ENCODE measurements around the gene SPIN1. TPM values are rescaled to one million over a fixed set of nuclear protein-coding genes. Genes with fewer than 3 reads are reported as not detected.

The SPIN1 gene
- total RNA-seq, 1 experiment from 2014 or later = 59.5 TPM

DNA sequence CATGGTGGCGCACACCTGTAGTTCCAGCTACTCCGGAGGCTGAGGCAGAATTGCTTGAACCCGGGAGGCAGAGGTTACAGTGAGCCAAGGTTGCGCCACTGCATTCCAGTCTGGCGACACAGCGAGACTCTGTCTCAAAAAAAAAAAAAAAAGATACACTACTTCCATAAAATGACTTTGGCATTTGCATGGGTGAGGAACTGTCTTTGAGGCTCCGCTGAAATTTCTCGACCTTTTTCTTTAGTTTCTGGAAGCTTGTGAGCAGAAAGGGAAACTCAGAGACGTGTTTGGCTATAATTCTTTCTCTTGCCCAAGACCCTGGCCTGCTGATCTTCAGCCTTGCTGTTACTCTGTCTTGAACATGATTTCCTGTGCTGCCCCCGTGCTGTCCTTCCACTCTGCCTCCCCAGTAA, 37.3 kb downstream of the SPIN1 start:
- H3K36me3 Mint-ChIP-seq (ENCODE audit: insufficient read depth, unreplicated experiment) = peaks cover 12% of the 10 kb centered on the region
- H3K27me3 Mint-ChIP-seq (ENCODE audit: unreplicated experiment) = no peaks in the 10 kb centered on the region
- H3K27ac Mint-ChIP-seq (ENCODE audit: unreplicated experiment) = no peak overlapping the region
- H3K9me3 Mint-ChIP-seq (ENCODE audit: low read depth, unreplicated experiment) = no peaks in the 10 kb centered on the region
- CTCF ChIA-PET = no interaction called here
- H3K4me1 Mint-ChIP-seq (ENCODE audit: low read depth, unreplicated experiment) = no peaks in the 10 kb centered on the region
- intact Hi-C loops (cut with micrococcal nuclease; ENCODE audit: unreplicated experiment) = no loop called here
- BruUV-seq (replicated peaks) = no TSS peak
- no peak overlapping the region for H3K4me3 Mint-ChIP-seq (ENCODE audit: low read depth, unreplicated experiment)
- TF ChIP-seq, protein P1, sequence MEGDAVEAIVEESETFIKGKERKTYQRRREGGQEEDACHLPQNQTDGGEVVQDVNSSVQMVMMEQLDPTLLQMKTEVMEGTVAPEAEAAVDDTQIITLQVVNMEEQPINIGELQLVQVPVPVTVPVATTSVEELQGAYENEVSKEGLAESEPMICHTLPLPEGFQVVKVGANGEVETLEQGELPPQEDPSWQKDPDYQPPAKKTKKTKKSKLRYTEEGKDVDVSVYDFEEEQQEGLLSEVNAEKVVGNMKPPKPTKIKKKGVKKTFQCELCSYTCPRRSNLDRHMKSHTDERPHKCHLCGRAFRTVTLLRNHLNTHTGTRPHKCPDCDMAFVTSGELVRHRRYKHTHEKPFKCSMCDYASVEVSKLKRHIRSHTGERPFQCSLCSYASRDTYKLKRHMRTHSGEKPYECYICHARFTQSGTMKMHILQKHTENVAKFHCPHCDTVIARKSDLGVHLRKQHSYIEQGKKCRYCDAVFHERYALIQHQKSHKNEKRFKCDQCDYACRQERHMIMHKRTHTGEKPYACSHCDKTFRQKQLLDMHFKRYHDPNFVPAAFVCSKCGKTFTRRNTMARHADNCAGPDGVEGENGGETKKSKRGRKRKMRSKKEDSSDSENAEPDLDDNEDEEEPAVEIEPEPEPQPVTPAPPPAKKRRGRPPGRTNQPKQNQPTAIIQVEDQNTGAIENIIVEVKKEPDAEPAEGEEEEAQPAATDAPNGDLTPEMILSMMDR (IDR thresholded peaks at IDR 0.05; ENCODE audit: unreplicated experiment) = no peak
- DNase-seq = no peak

DNA sequence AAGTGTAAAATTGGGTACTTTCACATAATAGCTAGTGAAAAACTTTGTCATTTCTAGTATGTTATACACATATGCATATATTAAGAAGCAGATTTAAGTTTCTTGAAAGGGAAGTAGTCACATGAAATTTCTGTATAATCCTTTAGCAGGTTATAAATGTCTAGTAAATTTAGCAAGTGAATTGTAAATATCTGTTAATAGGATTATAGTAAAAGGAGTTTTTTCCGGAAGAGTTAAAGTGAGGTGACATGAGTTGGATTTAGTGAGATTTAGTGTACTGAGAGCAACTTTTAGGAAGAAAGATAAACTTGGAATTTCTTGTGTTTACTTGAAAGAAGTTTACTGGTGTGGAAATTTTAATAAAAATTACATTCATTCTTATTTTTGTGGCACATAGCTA, 38.4 kb downstream of the SPIN1 start:
- H3K9me3 Mint-ChIP-seq (ENCODE audit: low read depth, unreplicated experiment) = no peaks in the 10 kb centered on the region
- intact Hi-C loops (cut with micrococcal nuclease; ENCODE audit: unreplicated experiment) = no loop called here
- CTCF ChIA-PET = no interaction called here
- no peaks in the 10 kb centered on the region for H3K4me1 Mint-ChIP-seq (ENCODE audit: low read depth, unreplicated experiment)
- DNase-seq = no peak
- no peak overlapping the region for H3K4me3 Mint-ChIP-seq (ENCODE audit: low read depth, unreplicated experiment)
- no TSS peak for BruUV-seq (replicated peaks)
- TF ChIP-seq, protein P1 (IDR thresholded peaks at IDR 0.05; ENCODE audit: unreplicated experiment) = no peak
- H3K27ac Mint-ChIP-seq (ENCODE audit: unreplicated experiment) = no peak overlapping the region
- peaks cover 11% of the 10 kb centered on the region for H3K36me3 Mint-ChIP-seq (ENCODE audit: insufficient read depth, unreplicated experiment)
- H3K27me3 Mint-ChIP-seq (ENCODE audit: unreplicated experiment) = no peaks in the 10 kb centered on the region

GRCh38 chr9:88429595-88430430, 41.6 kb downstream of the SPIN1 start:
- Mint-ChIP-seq H3K36me3 (ENCODE audit: insufficient read depth, unreplicated experiment) (peaks cover 27% of the 10 kb centered on the region), H3K4me1 (ENCODE audit: low read depth, unreplicated experiment) (peaks cover 8% of the 10 kb centered on the region), H3K4me3 (ENCODE audit: low read depth, unreplicated experiment) (no peak overlapping the region), H3K27me3 (ENCODE audit: unreplicated experiment) (no peaks in the 10 kb centered on the region), H3K27ac (ENCODE audit: unreplicated experiment) (no peak overlapping the region), H3K9me3 (ENCODE audit: low read depth, unreplicated experiment) (no peaks in the 10 kb centered on the region)
- no TSS peak for BruUV-seq (replicated peaks)
- intact Hi-C loops (cut with micrococcal nuclease; ENCODE audit: unreplicated experiment) = no loop called here
- CTCF ChIA-PET = no interaction called here
- DNase-seq = no peak
- TF ChIP-seq, protein P1 (IDR thresholded peaks at IDR 0.05; ENCODE audit: unreplicated experiment) = no peak

GRCh38 chr9:88433583-88434255, 45.5 kb downstream of the SPIN1 start:
- Mint-ChIP-seq H3K36me3 (ENCODE audit: insufficient read depth, unreplicated experiment) (peaks cover 31% of the 10 kb centered on the region), H3K27me3 (ENCODE audit: unreplicated experiment) (no peaks in the 10 kb centered on the region), H3K4me1 (ENCODE audit: low read depth, unreplicated experiment) (peaks cover 30% of the 10 kb centered on the region), H3K4me3 (ENCODE audit: low read depth, unreplicated experiment) (no peak overlapping the region), H3K9me3 (ENCODE audit: low read depth, unreplicated experiment) (no peaks in the 10 kb centered on the region), H3K27ac (ENCODE audit: unreplicated experiment) (no peak overlapping the region)
- CTCF ChIA-PET = no interaction called here
- DNase-seq = no peak
- TF ChIP-seq, protein P1 (IDR thresholded peaks at IDR 0.05; ENCODE audit: unreplicated experiment) = no peak
- no TSS peak for BruUV-seq (replicated peaks)
- intact Hi-C loops (cut with micrococcal nuclease; ENCODE audit: unreplicated experiment) = no loop called here
